Keratinocyte (primary cell): Measurements from ENCODE around the gene TLCD2. TPM values are rescaled to one million over a fixed set of nuclear protein-coding genes. Genes with fewer than 3 reads are reported as not detected.

Experiments used
- DNase-seq: peaks from one replicate; pipeline ENCODE4 v3.0.0-alpha.2; 2011; ENCODE audit warnings: low read depth, missing footprints, low spot score
- FAIRE-seq: peaks from 2 replicates; lab custom pipeline; 2011; peaks lifted over from hg19 to GRCh38; lab: Jason Lieb, UNC
- H2AFZ ChIP-seq: 2 replicates; pipeline ENCODE4 v1.6.0; 2012; ENCODE audit warnings: low read length, control low read depth, inconsistent platforms; ENCODE audit not compliant: control insufficient read depth
- H3K27ac ChIP-seq: 2 replicates; pipeline ENCODE4 v1.5.1; 2011; ENCODE audit warnings: low read length; ENCODE audit not compliant: control insufficient read depth, insufficient read depth
- H3K27me3 ChIP-seq: 3 replicates; pipeline ENCODE4 v1.6.0; 2011; ENCODE audit warnings: low read length; ENCODE audit not compliant: control insufficient read depth, insufficient read depth; ENCODE audit errors: extremely low read depth
- H3K36me3 ChIP-seq, 2 experiments: 2 replicates in 1 of 2; 3 replicates in 1 of 2; pipeline ENCODE4 v1.5.1; 2011; ENCODE audit warnings: low read length in 2 of 2, mild to moderate bottlenecking in 1 of 2; ENCODE audit not compliant: control insufficient read depth in 2 of 2, insufficient read depth in 2 of 2; ENCODE audit errors: extremely low read depth in 1 of 2
- H3K4me1 ChIP-seq: 3 replicates; pipeline ENCODE4 v1.5.1; 2011; ENCODE audit warnings: low read length; ENCODE audit not compliant: control insufficient read depth, insufficient read depth; ENCODE audit errors: extremely low read depth
- H3K4me2 ChIP-seq: 3 replicates; pipeline ENCODE4 v1.6.0; 2011; ENCODE audit warnings: low read depth, low read length; ENCODE audit not compliant: control insufficient read depth, insufficient read depth; ENCODE audit errors: extremely low read depth
- H3K4me3 ChIP-seq, 3 experiments: fragments of 200-600 bp in 1 of 3; sonication (generic) in 1 of 3; 2 replicates in 2 of 3; 3 replicates in 1 of 3; pipeline ENCODE4 v1.5.1; 2011 to 2016; ENCODE audit warnings: low read length in 3 of 3, mild to moderate bottlenecking in 3 of 3, control low read depth in 2 of 3, inconsistent platforms in 1 of 3, low read depth in 1 of 3, mixed read lengths in 1 of 3, mixed run types in 1 of 3, moderate library complexity in 1 of 3; ENCODE audit not compliant: control insufficient read depth in 2 of 3, insufficient read depth in 2 of 3; ENCODE audit errors: extremely low read depth in 1 of 3
- H3K79me2 ChIP-seq: 2 replicates; pipeline ENCODE4 v1.6.0; 2012; ENCODE audit warnings: low read length; ENCODE audit not compliant: control insufficient read depth, insufficient read depth
- H3K9ac ChIP-seq: 3 replicates; pipeline ENCODE4 v1.6.0; 2011; ENCODE audit warnings: low read length; ENCODE audit not compliant: control insufficient read depth, insufficient read depth; ENCODE audit errors: extremely low read depth
- H3K9me1 ChIP-seq: 3 replicates; pipeline ENCODE4 v1.6.0; 2011; ENCODE audit warnings: low read length; ENCODE audit not compliant: control insufficient read depth, insufficient read depth; ENCODE audit errors: extremely low read depth
- H3K9me3 ChIP-seq: 2 replicates; pipeline ENCODE4 v1.5.1; 2012; ENCODE audit warnings: low read depth, low read length; ENCODE audit not compliant: control insufficient read depth
- H4K20me1 ChIP-seq: 3 replicates; pipeline ENCODE4 v1.6.0; 2011; ENCODE audit warnings: low read length; ENCODE audit not compliant: control insufficient read depth, insufficient read depth; ENCODE audit errors: extremely low read depth
- EZH2 ChIP-seq: IDR thresholded peaks from one replicate; pipeline ENCODE4 v1.6.1; 2012; ENCODE audit warnings: inconsistent platforms, mild to moderate bottlenecking, low read length, moderate library complexity
- dilution Hi-C: fragments of 300-500 bp; cut with MboI; formaldehyde crosslinking; loops from one replicate; pipeline ENCODE4 v1.7.0; 2020; ENCODE audit warnings: low sequenced_read_pairs; ENCODE audit not compliant: extremely low pct_ligation_motif_present
- polyA plus RNA-seq, 5 experiments: library from polyadenylated mRNA; depleted of rRNA in 3 of 5; stranded (reverse) in 3 of 5; stranded (forward) in 1 of 5; unstranded in 1 of 5; fragments of >200 nt; gene quantifications; 1 replicate in 1 of 5; 2 replicates in 3 of 5; 3 replicates in 1 of 5; pipeline versions ENCODE4 v1.2.1 to v1.2.3, GENCODE V29; 2011 to 2012; ENCODE audit warnings: missing spikeins in 2 of 5, low read depth in 1 of 5, low replicate concordance in 1 of 5
- TF ChIP-seq, protein P1 (sequence below), 3 experiments: IDR thresholded peaks in 1 of 3; conservative IDR thresholded peaks in 1 of 3; optimal IDR thresholded peaks in 1 of 3; 2 replicates in 2 of 3; 3 replicates in 1 of 3; pipeline versions ENCODE3 to v1.5.1; 2011; ENCODE audit warnings: low read length in 3 of 3, mild to moderate bottlenecking in 3 of 3, moderate library complexity in 2 of 3, control low read depth in 1 of 3, inconsistent platforms in 1 of 3; ENCODE audit not compliant: insufficient read depth in 2 of 3; ENCODE audit errors: extremely low read depth in 1 of 3

TLCD2 gene
- polyA plus RNA-seq, 1 donor (not counting 4 experiments of a cell fraction or from before 2014, with no cell fraction given), result 0.75 TPM

DNA sequence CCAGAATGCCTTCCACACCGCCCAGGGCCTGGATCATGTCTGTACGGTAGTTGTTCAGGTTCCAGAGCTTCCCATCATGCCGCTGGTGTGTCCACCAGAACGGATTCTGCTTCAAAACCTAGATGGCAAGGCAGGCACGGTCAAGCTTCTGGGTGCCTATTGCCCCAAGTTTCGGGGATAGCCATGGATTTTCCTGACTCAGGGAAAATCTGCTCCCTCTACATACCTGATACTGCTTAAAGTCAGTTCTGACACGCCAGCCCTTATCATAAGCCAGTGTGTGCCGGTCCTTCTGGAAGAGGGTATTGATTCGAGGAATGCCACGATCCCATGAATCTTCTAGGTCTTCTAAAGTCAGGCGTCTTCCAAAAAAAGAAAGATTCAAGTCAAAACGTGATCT lies 49.1 kb downstream of the TLCD2 start:
- no peaks in the 10 kb centered on the region for H3K9me3 ChIP-seq
- H2AFZ ChIP-seq, result no peak overlapping the region
- H3K9me1 ChIP-seq, result no peaks in the 10 kb centered on the region
- dilution Hi-C loops, result no loop called here
- peaks cover 43 to 52% of the 10 kb centered on the region in 2 experiments for H3K36me3 ChIP-seq
- DNase-seq (no peak), FAIRE-seq (no peak)
- no peak overlapping the region for H3K4me2 ChIP-seq
- H4K20me1 ChIP-seq, result peaks cover 3% of the 10 kb centered on the region
- H3K4me1 ChIP-seq, result no peaks in the 10 kb centered on the region
- H3K9ac ChIP-seq, result no peak overlapping the region
- no peaks in the 10 kb centered on the region for H3K27me3 ChIP-seq
- no peak overlapping the region for H3K27ac ChIP-seq
- peaks cover 5% of the 10 kb centered on the region for H3K79me2 ChIP-seq
- TF ChIP-seq, protein P1, sequence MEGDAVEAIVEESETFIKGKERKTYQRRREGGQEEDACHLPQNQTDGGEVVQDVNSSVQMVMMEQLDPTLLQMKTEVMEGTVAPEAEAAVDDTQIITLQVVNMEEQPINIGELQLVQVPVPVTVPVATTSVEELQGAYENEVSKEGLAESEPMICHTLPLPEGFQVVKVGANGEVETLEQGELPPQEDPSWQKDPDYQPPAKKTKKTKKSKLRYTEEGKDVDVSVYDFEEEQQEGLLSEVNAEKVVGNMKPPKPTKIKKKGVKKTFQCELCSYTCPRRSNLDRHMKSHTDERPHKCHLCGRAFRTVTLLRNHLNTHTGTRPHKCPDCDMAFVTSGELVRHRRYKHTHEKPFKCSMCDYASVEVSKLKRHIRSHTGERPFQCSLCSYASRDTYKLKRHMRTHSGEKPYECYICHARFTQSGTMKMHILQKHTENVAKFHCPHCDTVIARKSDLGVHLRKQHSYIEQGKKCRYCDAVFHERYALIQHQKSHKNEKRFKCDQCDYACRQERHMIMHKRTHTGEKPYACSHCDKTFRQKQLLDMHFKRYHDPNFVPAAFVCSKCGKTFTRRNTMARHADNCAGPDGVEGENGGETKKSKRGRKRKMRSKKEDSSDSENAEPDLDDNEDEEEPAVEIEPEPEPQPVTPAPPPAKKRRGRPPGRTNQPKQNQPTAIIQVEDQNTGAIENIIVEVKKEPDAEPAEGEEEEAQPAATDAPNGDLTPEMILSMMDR (optimal IDR thresholded peaks at IDR 0.05 in 1 of 3, IDR thresholded peaks at IDR 0.05 in 1 of 3, conservative IDR thresholded peaks at IDR 0.05 in 1 of 3; ENCODE audit: extremely low read depth in 1 of 3, insufficient read depth in 2 of 3, low read length in 3 of 3), result no peak
- no peak for TF ChIP-seq EZH2
- H3K4me3 ChIP-seq, result no peak overlapping the region

DNA sequence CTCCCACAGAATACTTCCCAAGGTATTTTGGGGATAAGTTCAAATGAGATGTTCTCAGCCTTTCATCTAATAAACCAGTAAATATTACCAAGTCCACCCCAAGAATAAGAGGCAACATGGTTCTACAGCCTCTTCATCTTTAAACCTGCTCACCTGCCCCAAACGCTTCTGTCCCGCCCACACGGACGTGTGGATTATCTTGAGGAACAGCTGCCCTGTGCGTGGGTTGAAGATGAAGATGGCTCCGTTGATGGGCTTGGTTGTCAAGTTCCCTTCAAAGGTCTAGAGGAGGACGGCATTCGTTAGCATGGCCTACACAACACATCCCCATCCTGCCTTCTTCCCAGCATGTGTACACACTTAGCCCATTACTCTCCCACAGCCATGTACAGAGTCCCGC lies 52.1 kb downstream of the TLCD2 start:
- H3K4me3 ChIP-seq, result no peak overlapping the region
- H3K27me3 ChIP-seq, result no peaks in the 10 kb centered on the region
- DNase-seq (no peak), FAIRE-seq (no peak)
- dilution Hi-C loops, result no loop called here
- H2AFZ ChIP-seq, result no peak overlapping the region
- no peak overlapping the region for H3K9ac ChIP-seq
- H4K20me1 ChIP-seq, result peaks cover 3% of the 10 kb centered on the region
- no peak overlapping the region for H3K4me2 ChIP-seq
- peaks cover 2% of the 10 kb centered on the region for H3K79me2 ChIP-seq
- H3K36me3 ChIP-seq, result peaks cover 56 to 64% of the 10 kb centered on the region in 2 experiments
- H3K4me1 ChIP-seq, result no peaks in the 10 kb centered on the region
- H3K27ac ChIP-seq, result no peak overlapping the region
- H3K9me3 ChIP-seq, result no peaks in the 10 kb centered on the region
- no peak for TF ChIP-seq EZH2
- TF ChIP-seq, protein P1 (optimal IDR thresholded peaks at IDR 0.05 in 1 of 3, IDR thresholded peaks at IDR 0.05 in 1 of 3, conservative IDR thresholded peaks at IDR 0.05 in 1 of 3; ENCODE audit: extremely low read depth in 1 of 3, insufficient read depth in 2 of 3, low read length in 3 of 3), result no peak
- no peaks in the 10 kb centered on the region for H3K9me1 ChIP-seq
